HL-60 (cell line): ENCODE data around the gene KAT2B.
A peak's percentile ranks its signal among the peaks of the same experiment; 100 is the strongest.

Experiments
- DNase-seq, 2 experiments: peaks; one replicate each; pipeline ENCODE4 v3.0.0-alpha.2; 2010 to 2020; ENCODE audit warnings: low read depth in 1 of 2, low spot score in 1 of 2
- H3K27ac ChIP-seq: fragments of 250-450 bp; sonication (Bioruptor Pico); replicated peaks from 2 replicates; pipeline ENCODE4 v1.5.1; 2020; ENCODE audit warnings: mild to moderate bottlenecking, moderate library complexity
- H3K27me3 ChIP-seq: fragments of 250-450 bp; sonication (Bioruptor Pico); 2 replicates; pipeline ENCODE4 v1.5.1; 2021; ENCODE audit warnings: mild to moderate bottlenecking, moderate library complexity; ENCODE audit not compliant: insufficient read depth, poor library complexity, severe bottlenecking
- H3K4me3 ChIP-seq: replicated peaks from 2 replicates; pipeline ENCODE4 v1.5.1; 2011; ENCODE audit warnings: mild to moderate bottlenecking, control low read depth, low read length; ENCODE audit not compliant: insufficient read depth
- CTCF ChIP-seq: IDR thresholded peaks from one replicate; pipeline ENCODE4 v1.5.1; 2011; ENCODE audit warnings: low read length, control low read depth, inconsistent platforms; ENCODE audit not compliant: insufficient read depth
- GABPA ChIP-seq: IDR thresholded peaks from 2 replicates; pipeline ENCODE4 v1.6.1; 2012; ENCODE audit warnings: low read depth
- POLR2AphosphoS5 ChIP-seq: IDR thresholded peaks from 2 replicates; pipeline ENCODE4 v1.6.1; 2012; ENCODE audit warnings: low read depth
- REST ChIP-seq: IDR thresholded peaks from 2 replicates; pipeline ENCODE4 v1.6.1; 2012; ENCODE audit warnings: low read depth; ENCODE audit not compliant: insufficient replicate concordance
- SPI1 ChIP-seq: IDR thresholded peaks from 2 replicates; pipeline ENCODE4 v1.6.1; 2012; ENCODE audit warnings: low read depth, mild to moderate bottlenecking, borderline replicate concordance
- long read RNA-seq: library from polyadenylated mRNA; unstranded; transcript quantifications from one replicate; pipeline ENCODE4 v2.0.0, GENCODE V29; 2020

KAT2B gene
- long read RNA-seq, full-length matches to known transcripts = 1 of 2 reads
- long read RNA-seq, partial matches to known transcripts = 0 of 2 reads
- long read RNA-seq, other reads (novel, unspliced or antisense) = 1 of 2 reads

GRCh38 chr3:20039765-20040547 is at the start of gene KAT2B:
TSS of gene KAT2B (plus strand) at chr3:20040446. CDS start at chr3:20040478, 32 bp downstream.
- no peaks in the 10 kb centered on the region for H3K27me3 ChIP-seq
- peak within 1 kb of the TSS; percentile 72 for H3K4me3 ChIP-seq
- peak within 1 kb of the TSS; percentile 91 for H3K27ac ChIP-seq
- peak in 1 of 2 experiments; percentile 82 for DNase-seq
- TF ChIP-seq POLR2AphosphoS5 (peak; percentile 41; the same call in 1 of the 2 replicates), CTCF (peak; percentile 15), REST (no peak), SPI1 (no peak)

GRCh38 chr3:19994796-19995195 is 45.5 kb upstream of the KAT2B start:
- no peak overlapping the region for H3K4me3 ChIP-seq
- TF ChIP-seq SPI1 (no peak), GABPA (no peak), REST (no peak), POLR2AphosphoS5 (no peak), CTCF (no peak)
- H3K27ac ChIP-seq = no peak overlapping the region
- no peaks in the 10 kb centered on the region for H3K27me3 ChIP-seq
- DNase-seq = no peak

GRCh38 chr3:19997502-19997901 is 42.7 kb upstream of the KAT2B start:
- Histone ChIP-seq H3K4me3 (no peak overlapping the region), H3K27ac (no peak overlapping the region), H3K27me3 (no peaks in the 10 kb centered on the region)
- TF ChIP-seq SPI1 = no peak
- TF ChIP-seq CTCF = no peak
- TF ChIP-seq POLR2AphosphoS5 = no peak
- no peak for TF ChIP-seq GABPA
- no peak for TF ChIP-seq REST
- DNase-seq = no peak
